ENCODE data around the gene TUSC2. TPM values are rescaled to one million over a fixed set of nuclear protein-coding genes. Genes with fewer than 3 reads are reported as not detected.

The TUSC2 gene
- total and polyA plus RNA-seq, 2 of the 13 experiments (the other 11 are each of a cell fraction or from before 2014, with no cell fraction given), result 36.7 to 39.1 TPM

DNA sequence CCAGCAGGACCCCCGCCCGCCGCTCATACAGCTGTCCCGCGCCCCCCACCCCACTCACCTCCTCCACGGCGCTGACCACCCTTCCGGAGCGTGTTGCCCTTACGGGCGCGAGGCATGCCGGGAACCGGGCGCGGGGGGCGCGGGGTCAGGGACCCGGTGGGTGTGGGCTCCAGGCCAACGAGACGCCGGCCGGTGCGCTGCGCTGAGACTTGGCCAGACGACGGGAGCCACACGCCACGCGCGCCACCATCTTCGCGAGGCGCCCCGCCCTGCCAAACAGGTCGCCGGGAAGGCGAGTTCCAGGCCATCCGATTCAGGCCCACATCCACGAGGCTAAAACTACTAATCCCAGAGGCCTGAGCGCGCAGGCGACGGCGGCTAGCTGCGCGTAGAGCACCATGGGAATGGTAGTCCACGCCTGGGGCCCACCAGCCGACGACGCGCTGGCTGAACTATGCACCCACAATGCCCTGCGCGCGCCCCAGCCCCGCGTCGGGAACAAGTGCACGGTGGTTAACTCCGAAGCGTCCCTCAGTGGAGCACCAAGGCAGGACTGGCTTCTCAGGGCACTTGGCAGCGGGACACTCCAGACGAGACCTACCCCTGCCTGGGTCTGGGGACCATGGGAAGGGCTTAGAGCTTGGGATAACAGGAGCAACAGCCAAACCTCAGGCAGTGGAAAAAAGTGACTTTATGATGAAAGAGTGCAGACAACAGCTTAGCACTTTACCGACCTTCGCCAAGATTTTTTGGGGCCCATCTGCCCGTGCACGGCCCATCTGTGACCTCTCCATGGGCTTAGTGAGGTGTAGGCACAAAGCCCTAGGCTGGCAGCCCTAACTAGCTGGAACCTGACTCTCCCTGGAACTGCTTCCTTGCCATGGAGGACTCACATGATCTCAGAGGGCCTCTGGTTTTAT is 35.6 kb downstream of the TUSC2 start, which contains the start of gene IFRD2 (continued):
- TF ChIP-seq ZNF709 (CRISPR knock-in tag; IDR thresholded peaks at IDR 0.05) (peak; percentile 65; the same call in 1 of the 2 replicates), SRF (IDR thresholded peaks at IDR 0.05; ENCODE audit: low read depth, low read length) (no peak), ZNF761 (CRISPR knock-in tag; conservative IDR thresholded peaks at IDR 0.05) (peak; percentile 61; the same call in 1 of the 2 replicates), NR2C2 (CRISPR knock-in tag; IDR thresholded peaks at IDR 0.05; ENCODE audit: borderline replicate concordance) (peak; percentile 95), ZNF567 (CRISPR knock-in tag; IDR thresholded peaks at IDR 0.05; ENCODE audit: borderline replicate concordance) (no peak), ZNF441 (CRISPR knock-in tag; IDR thresholded peaks at IDR 0.05; ENCODE audit: borderline replicate concordance) (no peak), CBFB (CRISPR knock-in tag; IDR thresholded peaks at IDR 0.05) (peak; percentile 89), MED8 (CRISPR knock-in tag; IDR thresholded peaks at IDR 0.05; ENCODE audit: insufficient replicate concordance) (no peak), ZNF292 (CRISPR knock-in tag; IDR thresholded peaks at IDR 0.05; ENCODE audit: borderline replicate concordance, low read depth) (no peak), POLR2A (IDR thresholded peaks at IDR 0.05; ENCODE audit: insufficient read depth in 1 of 2, low read depth in 2 of 2, low read length in 2 of 2) (peak in 1 of 2 experiments; percentile 73; a peak in 2 of 4 replicates), ZNF644 (CRISPR knock-in tag; IDR thresholded peaks at IDR 0.05; ENCODE audit: low read depth) (no peak), PHB2 (IDR thresholded peaks at IDR 0.05; ENCODE audit: partially characterized antibody) (no peak), FIP1L1 (IDR thresholded peaks at IDR 0.05; ENCODE audit: borderline replicate concordance, insufficient read depth, low read depth, low read length) (no peak), MED13 (CRISPR knock-in tag; IDR thresholded peaks at IDR 0.05) (no peak), KDM6A (CRISPR knock-in tag; IDR thresholded peaks at IDR 0.05; ENCODE audit: low read depth) (no peak), THAP11 (CRISPR knock-in tag; IDR thresholded peaks at IDR 0.05) (peak; percentile 98)
- TF ChIP-seq, protein P1, sequence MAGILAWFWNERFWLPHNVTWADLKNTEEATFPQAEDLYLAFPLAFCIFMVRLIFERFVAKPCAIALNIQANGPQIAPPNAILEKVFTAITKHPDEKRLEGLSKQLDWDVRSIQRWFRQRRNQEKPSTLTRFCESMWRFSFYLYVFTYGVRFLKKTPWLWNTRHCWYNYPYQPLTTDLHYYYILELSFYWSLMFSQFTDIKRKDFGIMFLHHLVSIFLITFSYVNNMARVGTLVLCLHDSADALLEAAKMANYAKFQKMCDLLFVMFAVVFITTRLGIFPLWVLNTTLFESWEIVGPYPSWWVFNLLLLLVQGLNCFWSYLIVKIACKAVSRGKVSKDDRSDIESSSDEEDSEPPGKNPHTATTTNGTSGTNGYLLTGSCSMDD (CRISPR knock-in tag; IDR thresholded peaks at IDR 0.05), result no peak
- TF ChIP-seq, protein P2, sequence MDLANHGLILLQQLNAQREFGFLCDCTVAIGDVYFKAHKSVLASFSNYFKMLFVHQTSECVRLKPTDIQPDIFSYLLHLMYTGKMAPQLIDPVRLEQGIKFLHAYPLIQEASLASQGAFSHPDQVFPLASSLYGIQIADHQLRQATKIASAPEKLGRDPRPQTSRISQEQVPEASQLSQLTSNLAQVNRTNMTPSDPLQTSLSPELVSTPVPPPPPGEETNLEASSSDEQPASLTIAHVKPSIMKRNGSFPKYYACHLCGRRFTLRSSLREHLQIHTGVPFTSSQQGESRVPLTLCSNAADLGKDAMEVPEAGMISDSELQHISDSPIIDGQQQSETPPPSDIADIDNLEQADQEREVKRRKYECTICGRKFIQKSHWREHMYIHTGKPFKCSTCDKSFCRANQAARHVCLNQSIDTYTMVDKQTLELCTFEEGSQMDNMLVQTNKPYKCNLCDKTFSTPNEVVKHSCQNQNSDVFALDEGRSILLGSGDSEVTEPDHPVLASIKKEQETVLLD (CRISPR knock-in tag; IDR thresholded peaks at IDR 0.05; ENCODE audit: low read depth), result peak; percentile 83; the same call in 1 of the 2 replicates
- TF ChIP-seq, protein P3, sequence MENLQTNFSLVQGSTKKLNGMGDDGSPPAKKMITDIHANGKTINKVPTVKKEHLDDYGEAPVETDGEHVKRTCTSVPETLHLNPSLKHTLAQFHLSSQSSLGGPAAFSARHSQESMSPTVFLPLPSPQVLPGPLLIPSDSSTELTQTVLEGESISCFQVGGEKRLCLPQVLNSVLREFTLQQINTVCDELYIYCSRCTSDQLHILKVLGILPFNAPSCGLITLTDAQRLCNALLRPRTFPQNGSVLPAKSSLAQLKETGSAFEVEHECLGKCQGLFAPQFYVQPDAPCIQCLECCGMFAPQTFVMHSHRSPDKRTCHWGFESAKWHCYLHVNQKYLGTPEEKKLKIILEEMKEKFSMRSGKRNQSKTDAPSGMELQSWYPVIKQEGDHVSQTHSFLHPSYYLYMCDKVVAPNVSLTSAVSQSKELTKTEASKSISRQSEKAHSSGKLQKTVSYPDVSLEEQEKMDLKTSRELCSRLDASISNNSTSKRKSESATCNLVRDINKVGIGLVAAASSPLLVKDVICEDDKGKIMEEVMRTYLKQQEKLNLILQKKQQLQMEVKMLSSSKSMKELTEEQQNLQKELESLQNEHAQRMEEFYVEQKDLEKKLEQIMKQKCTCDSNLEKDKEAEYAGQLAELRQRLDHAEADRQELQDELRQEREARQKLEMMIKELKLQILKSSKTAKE (CRISPR knock-in tag; IDR thresholded peaks at IDR 0.05; ENCODE audit: borderline replicate concordance), result no peak; the same call in 1 of the 2 replicates
- TF ChIP-seq, protein P4, sequence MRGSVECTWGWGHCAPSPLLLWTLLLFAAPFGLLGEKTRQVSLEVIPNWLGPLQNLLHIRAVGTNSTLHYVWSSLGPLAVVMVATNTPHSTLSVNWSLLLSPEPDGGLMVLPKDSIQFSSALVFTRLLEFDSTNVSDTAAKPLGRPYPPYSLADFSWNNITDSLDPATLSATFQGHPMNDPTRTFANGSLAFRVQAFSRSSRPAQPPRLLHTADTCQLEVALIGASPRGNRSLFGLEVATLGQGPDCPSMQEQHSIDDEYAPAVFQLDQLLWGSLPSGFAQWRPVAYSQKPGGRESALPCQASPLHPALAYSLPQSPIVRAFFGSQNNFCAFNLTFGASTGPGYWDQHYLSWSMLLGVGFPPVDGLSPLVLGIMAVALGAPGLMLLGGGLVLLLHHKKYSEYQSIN (CRISPR knock-in tag; IDR thresholded peaks at IDR 0.05; ENCODE audit: borderline replicate concordance), result no peak
- TF ChIP-seq, protein P5, sequence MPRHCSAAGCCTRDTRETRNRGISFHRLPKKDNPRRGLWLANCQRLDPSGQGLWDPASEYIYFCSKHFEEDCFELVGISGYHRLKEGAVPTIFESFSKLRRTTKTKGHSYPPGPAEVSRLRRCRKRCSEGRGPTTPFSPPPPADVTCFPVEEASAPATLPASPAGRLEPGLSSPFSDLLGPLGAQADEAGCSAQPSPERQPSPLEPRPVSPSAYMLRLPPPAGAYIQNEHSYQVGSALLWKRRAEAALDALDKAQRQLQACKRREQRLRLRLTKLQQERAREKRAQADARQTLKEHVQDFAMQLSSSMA (CRISPR knock-in tag; IDR thresholded peaks at IDR 0.05), result no peak

All from HepG2 (cell line).